ENCODE results near the gene CSMD2. TPM values are rescaled to one million over a fixed set of nuclear protein-coding genes. Genes with fewer than 3 reads are reported as not detected.

Gene CSMD2
- total and polyA plus RNA-seq, 2 of the 8 experiments (the other 6 are each of a cell fraction or from before 2014, with no cell fraction given), result 7.0 to 14.7 TPM

DNA sequence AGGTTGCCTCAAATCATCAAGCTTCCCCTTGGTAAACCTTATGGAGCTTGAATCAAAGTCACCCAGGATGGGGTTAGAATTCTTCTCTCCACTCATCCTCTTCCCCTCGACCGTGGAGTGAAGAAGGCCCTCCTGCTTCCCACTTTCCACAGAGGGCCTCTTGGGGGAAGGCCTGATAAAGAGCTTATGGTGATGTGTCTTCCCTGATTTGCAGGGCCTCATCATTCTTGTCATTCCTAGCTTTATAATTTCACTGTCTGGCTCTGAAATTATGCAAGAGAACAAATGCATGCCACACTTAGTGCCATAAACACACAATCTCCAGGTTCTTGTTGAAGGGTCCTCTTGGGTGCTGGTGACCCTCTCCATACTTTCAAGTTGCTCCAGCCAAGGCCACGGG is 199.9 kb downstream of the CSMD2 start (continued):
- TF ChIP-seq FOSL1 (IDR thresholded peaks at IDR 0.05; ENCODE audit: insufficient read depth, low read depth, low read length) (no peak), NRF1 (IDR thresholded peaks at IDR 0.05; ENCODE audit: low read depth, low read length) (no peak), CTBP2 (IDR thresholded peaks at IDR 0.05; ENCODE audit: borderline replicate concordance, insufficient read depth, insufficient read length, low read length) (no peak), POLR2AphosphoS5 (IDR thresholded peaks at IDR 0.05; ENCODE audit: low read depth, low read length) (no peak), ASH2L (IDR thresholded peaks at IDR 0.05; ENCODE audit: low read length) (no peak)
